Right lobe of liver (tissue), 6 donors: ENCODE measurements around the gene GLIPR1. TPM values are rescaled to one million over a fixed set of nuclear protein-coding genes. Genes with fewer than 3 reads are reported as not detected.

ENCODE experiments used
- ATAC-seq, 4 donors: fragments of 200-7000 bp; cut with Tn5 transposase; one replicate each; pipeline ENCODE4 v1.9.1; 2020; ENCODE audit warnings: mild to moderate bottlenecking in 4 of 4, moderate library complexity in 4 of 4
- DNase-seq, 3 donors: peaks; one replicate each; pipeline ENCODE4 v3.0.0-alpha.2; 2020
- H3K27ac ChIP-seq, 3 donors: fragments of 200-600 bp; one replicate each; pipeline ENCODE4 v1.8.0; 2022
- H3K27me3 ChIP-seq, 2 donors: fragments of 200-600 bp; one replicate each; pipeline ENCODE4 v1.8.0; 2022
- H3K36me3 ChIP-seq, 4 donors: fragments of 200-600 bp; sonication (generic) in 1 of 4; one replicate each; pipeline versions ENCODE4 v1.5.1 to v1.8.0; 2017 to 2022; ENCODE audit warnings: control low read depth in 1 of 4
- H3K4me1 ChIP-seq, 4 donors: fragments of 200-600 bp; sonication (generic) in 1 of 4; one replicate each; pipeline versions ENCODE4 v1.5.1 to v1.8.0; 2017 to 2022; ENCODE audit warnings: control low read depth in 1 of 4
- H3K4me3 ChIP-seq, 3 donors: fragments of 200-600 bp; one replicate each; pipeline ENCODE4 v1.8.0; 2022
- H3K9me3 ChIP-seq, 4 donors: fragments of 200-600 bp; sonication (generic) in 1 of 4; one replicate each; pipeline versions ENCODE4 v1.5.1 to v1.8.0; 2017 to 2022; ENCODE audit warnings: control low read depth in 1 of 4
- POLR2A ChIP-seq: fragments of 450-650 bp; IDR thresholded peaks from one replicate; pipeline ENCODE4 v1.6.1; 2017; ENCODE audit warnings: antibody characterized with exemption, mild to moderate bottlenecking
- WGBS: methylation state at CpG from one replicate; pipeline ENCODE4 v1.1.6; 2018; ENCODE audit warnings: low coverage, low lambda C conversion rate; ENCODE audit not compliant: insufficient coverage; ENCODE audit errors: missing lambda C conversion rate; 5-methylcytosine and 5-hydroxymethylcytosine counted together
- intact Hi-C, 2 donors: fragments of 100-400 bp; cut with DNase I; formaldehyde crosslinking; loops; one replicate each; pipeline versions ENCODE4 v1.11.2 to v1.14.1; 2022
- total RNA-seq, 6 experiments: library from RNA; depleted of rRNA in 2 of 6; stranded (reverse); fragments of >200 nt in 2 of 6; fragmentation: NEBNext Ultra II Directional in 3 of 6; extraction: Animal tissue kit (Norgen Biotek cat#: 25700) in 3 of 6; gene quantifications; one replicate each; pipeline versions ENCODE4 v1.1.0 to v1.2.4, GENCODE V29; 2016 to 2023
- TF ChIP-seq, protein P1 (sequence below), 4 donors: fragments of 200-600 bp in 3 of 4; fragments of 450-650 bp in 1 of 4; IDR thresholded peaks; one replicate each; pipeline versions ENCODE4 v1.5.1 to v1.8.0; 2016 to 2022; ENCODE audit warnings: antibody characterized with exemption in 4 of 4, mild to moderate bottlenecking in 2 of 4
- donor health status: DM: no; HTN: yes; CAD: no.
- donor health status: DM: no; HTN: no; CAD: no.
- donor health status: DM: no; HTN: no; CAD: no.
- donor health status: DM: no; HTN: yes; CAD: no.
- donor health status: DM: no; HTN: yes; CAD: no.

GLIPR1 gene
- total RNA-seq, 6 experiments from 2014 or later, result 3.4 to 16.2 (median 4.0) TPM

DNA sequence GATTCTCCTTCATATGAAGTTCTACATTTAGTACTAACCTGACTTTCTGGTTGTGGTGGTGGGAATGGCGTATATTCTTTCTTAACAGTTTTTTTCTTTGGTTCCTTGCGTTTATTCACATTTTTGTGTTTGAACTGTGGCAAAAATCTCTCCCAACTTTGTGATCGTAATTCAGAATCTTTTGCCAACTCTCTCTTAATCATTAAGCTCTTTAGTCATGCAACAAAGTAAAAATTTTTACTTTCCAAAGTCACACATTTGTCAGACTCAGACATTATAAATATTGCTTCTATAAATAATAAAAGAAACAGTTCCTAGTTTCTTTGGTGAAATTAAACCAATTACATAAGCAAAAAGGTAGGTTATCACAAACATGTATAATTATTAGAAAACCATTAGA, 23.3 kb downstream of the GLIPR1 start:
- Histone ChIP-seq H3K4me3 (peak overlapping the region in 1 of 3 donors; percentile 3), H3K27me3 (no peaks in the 10 kb centered on the region), H3K9me3 (no peaks in the 10 kb centered on the region), H3K4me1 (peaks cover 0 to 12% (median 3%) of the 10 kb centered on the region in 4 donors), H3K36me3 (peaks cover 0 to 55% (median 16%) of the 10 kb centered on the region in 4 donors), H3K27ac (peak overlapping the region; percentile 2 to 47 (median 14))
- TF ChIP-seq, protein P1, sequence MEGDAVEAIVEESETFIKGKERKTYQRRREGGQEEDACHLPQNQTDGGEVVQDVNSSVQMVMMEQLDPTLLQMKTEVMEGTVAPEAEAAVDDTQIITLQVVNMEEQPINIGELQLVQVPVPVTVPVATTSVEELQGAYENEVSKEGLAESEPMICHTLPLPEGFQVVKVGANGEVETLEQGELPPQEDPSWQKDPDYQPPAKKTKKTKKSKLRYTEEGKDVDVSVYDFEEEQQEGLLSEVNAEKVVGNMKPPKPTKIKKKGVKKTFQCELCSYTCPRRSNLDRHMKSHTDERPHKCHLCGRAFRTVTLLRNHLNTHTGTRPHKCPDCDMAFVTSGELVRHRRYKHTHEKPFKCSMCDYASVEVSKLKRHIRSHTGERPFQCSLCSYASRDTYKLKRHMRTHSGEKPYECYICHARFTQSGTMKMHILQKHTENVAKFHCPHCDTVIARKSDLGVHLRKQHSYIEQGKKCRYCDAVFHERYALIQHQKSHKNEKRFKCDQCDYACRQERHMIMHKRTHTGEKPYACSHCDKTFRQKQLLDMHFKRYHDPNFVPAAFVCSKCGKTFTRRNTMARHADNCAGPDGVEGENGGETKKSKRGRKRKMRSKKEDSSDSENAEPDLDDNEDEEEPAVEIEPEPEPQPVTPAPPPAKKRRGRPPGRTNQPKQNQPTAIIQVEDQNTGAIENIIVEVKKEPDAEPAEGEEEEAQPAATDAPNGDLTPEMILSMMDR (IDR thresholded peaks at IDR 0.05), result no peak
- no peak for TF ChIP-seq POLR2A
- WGBS, result 27% methylated on average over 3 of the region's 3 CpGs
- ATAC-seq (peak in 3 of 4 donors; percentile 69 to 75 (median 70)), DNase-seq (no peak)
- intact Hi-C loops, result loop anchor here in 1 of 2 donors (10.0 kb wide), 1 partner anchor 169 kb away; the partner anchor contains the start of genes CAPS2 and GLIPR1L1

- no peak for TF ChIP-seq POLR2A
- TF ChIP-seq, protein P1 (IDR thresholded peaks at IDR 0.05), result peak; percentile 47 to 67 (median 63)
- DNase-seq (no peak), ATAC-seq (peak in 3 of 4 donors; percentile 35 to 61 (median 55))
- H3K36me3 ChIP-seq, result peaks cover 0 to 37% (median 11%) of the 10 kb centered on the region in 4 donors
- intact Hi-C loops, result loop anchor here in 1 of 2 donors (10.0 kb wide), 1 partner anchor 171 kb away; the partner anchor contains the start of genes CAPS2 and GLIPR1L1
- WGBS, result 60% methylated on average over 2 of the region's 2 CpGs
- H3K27ac ChIP-seq, result no peak overlapping the region
- no peaks in the 10 kb centered on the region for H3K27me3 ChIP-seq
- H3K4me1 ChIP-seq, result peaks cover 0 to 24% (median 8%) of the 10 kb centered on the region in 4 donors
- no peak overlapping the region for H3K4me3 ChIP-seq
- no peaks in the 10 kb centered on the region for H3K9me3 ChIP-seq
Observed at GRCh38 chr12:75505706-75506312, 25.3 kb downstream of the GLIPR1 start.

DNA sequence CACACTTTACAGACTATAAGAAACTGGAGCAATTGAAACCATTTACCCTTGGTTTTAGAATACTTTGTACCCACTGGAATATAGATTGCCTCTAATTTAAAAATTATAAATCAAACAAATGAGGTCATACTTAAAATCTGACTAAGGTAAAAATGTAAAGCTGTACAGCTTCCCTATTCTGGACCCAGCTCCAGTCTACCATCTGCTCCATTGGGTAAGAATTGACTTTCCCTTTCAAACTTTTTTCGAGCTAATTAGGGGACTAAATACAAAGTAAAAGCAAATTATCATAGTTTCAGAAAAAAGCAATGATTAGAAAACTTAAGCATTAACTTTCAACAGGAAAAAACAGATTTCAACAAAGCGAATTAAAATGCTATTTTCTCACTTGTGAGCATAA, 26.5 kb downstream of the GLIPR1 start:
- 72% methylated on average over 2 of the region's 2 CpGs for WGBS
- Histone ChIP-seq H3K27me3 (no peaks in the 10 kb centered on the region), H3K4me3 (no peak overlapping the region), H3K36me3 (peaks cover 0 to 24% (median 3%) of the 10 kb centered on the region in 4 donors), H3K27ac (no peak overlapping the region), H3K4me1 (peaks cover 0 to 24% (median 8%) of the 10 kb centered on the region in 4 donors), H3K9me3 (no peaks in the 10 kb centered on the region)
- intact Hi-C loops, result loop anchor here in 1 of 2 donors (10.0 kb wide), 1 partner anchor 172 kb away; the partner anchor contains the start of genes CAPS2 and GLIPR1L1
- TF ChIP-seq POLR2A, result no peak
- TF ChIP-seq, protein P1 (IDR thresholded peaks at IDR 0.05), result no peak
- DNase-seq (no peak), ATAC-seq (no peak)

DNA sequence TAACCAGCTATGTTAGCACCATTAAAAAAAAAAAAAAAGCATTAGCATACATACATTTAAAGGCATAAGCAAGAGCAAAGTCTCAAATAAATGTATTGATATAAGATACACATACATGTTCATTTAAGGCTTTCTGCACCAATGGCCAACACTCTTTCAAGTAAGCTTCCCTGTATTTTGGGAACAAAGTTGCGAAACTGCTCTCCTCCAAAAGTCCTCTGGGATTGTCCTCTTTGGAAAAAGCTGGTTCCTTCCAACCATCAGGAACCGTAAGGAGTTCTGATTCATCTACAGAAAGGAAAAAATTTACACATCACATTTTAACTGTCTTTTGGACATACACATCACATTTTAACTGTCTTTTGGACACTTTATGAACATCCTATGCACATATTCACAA, 27.6 kb downstream of the GLIPR1 start:
- Histone ChIP-seq H3K27me3 (no peaks in the 10 kb centered on the region), H3K4me1 (peaks cover 0 to 24% (median 8%) of the 10 kb centered on the region in 4 donors), H3K4me3 (no peak overlapping the region), H3K36me3 (peaks cover 0 to 24% (median 3%) of the 10 kb centered on the region in 4 donors), H3K27ac (no peak overlapping the region), H3K9me3 (no peaks in the 10 kb centered on the region)
- DNase-seq (no peak), ATAC-seq (no peak)
- no peak for TF ChIP-seq POLR2A
- TF ChIP-seq, protein P1 (IDR thresholded peaks at IDR 0.05), result no peak
- WGBS, result 79% methylated on average over 2 of the region's 2 CpGs
- intact Hi-C loops, result loop anchor here in 1 of 2 donors (10.0 kb wide), 1 partner anchor 173 kb away; the partner anchor contains the start of genes CAPS2 and GLIPR1L1
